ENCODE results near the gene ARAP3.

ARAP3 gene

GRCh38 chr5:141701360-141702119 is 19.5 kb upstream of the ARAP3 start:
- DNase-seq (ENCODE audit: extremely low spot score), result no peak
- POLR2A ChIA-PET, result no interaction called here
- TF ChIP-seq ELF4 (IDR thresholded peaks at IDR 0.05), result no peak
- TF ChIP-seq FOXK2 (IDR thresholded peaks at IDR 0.05), result no peak
- no peak for TF ChIP-seq LEF1 (IDR thresholded peaks at IDR 0.05; ENCODE audit: borderline replicate concordance)
- TF ChIP-seq SUZ12 (IDR thresholded peaks at IDR 0.05), result no peak
- no peak for TF ChIP-seq HDGF (IDR thresholded peaks at IDR 0.05; ENCODE audit: borderline replicate concordance)
- no peak for TF ChIP-seq PKNOX1 (IDR thresholded peaks at IDR 0.05)
- no peak for TF ChIP-seq FOXA1 (IDR thresholded peaks at IDR 0.05)
- TF ChIP-seq FOXM1 (IDR thresholded peaks at IDR 0.05; ENCODE audit: borderline replicate concordance), result no peak
- TF ChIP-seq CTBP1 (IDR thresholded peaks at IDR 0.05; ENCODE audit: borderline replicate concordance), result no peak
- TF ChIP-seq ARNT (IDR thresholded peaks at IDR 0.05), result no peak
- no peak for TF ChIP-seq SP1 (IDR thresholded peaks at IDR 0.05)
- no peak for TF ChIP-seq BHLHE40 (IDR thresholded peaks at IDR 0.05; ENCODE audit: borderline replicate concordance)
- CTCF ChIA-PET, result interaction anchor here (0.9 to 3.1 kb wide), 6 partner anchors 10 to 259 kb away, joined by 4 to 16 read pairs (median 8); partner anchors contain the start of gene PCDH1

DNA sequence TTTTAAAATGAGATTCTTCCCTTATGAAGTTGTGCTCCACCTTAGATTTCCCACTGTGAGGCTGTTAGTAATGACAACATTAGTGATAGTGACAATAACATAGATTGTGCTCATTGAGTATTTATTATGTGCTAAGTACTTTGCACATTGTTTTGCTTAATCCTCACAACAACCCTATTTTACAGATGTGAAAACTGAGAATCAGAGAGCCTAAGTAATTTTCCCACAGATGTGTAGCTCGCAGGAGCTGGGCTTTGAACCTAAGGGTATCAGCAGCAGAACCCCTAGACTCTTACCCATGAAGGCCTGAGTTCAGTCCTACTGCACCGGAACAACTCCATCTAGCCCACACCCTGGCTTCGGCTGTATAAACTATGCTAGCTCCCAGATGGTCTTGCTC is 15.6 kb upstream of the ARAP3 start:
- DNase-seq (ENCODE audit: extremely low spot score), result no peak
- TF ChIP-seq FOXA1 (IDR thresholded peaks at IDR 0.05), result no peak
- no peak for TF ChIP-seq L3MBTL2 (conservative IDR thresholded peaks at IDR 0.05)
- TF ChIP-seq ZNF384 (IDR thresholded peaks at IDR 0.05), result no peak
- TF ChIP-seq SUZ12 (IDR thresholded peaks at IDR 0.05), result no peak
- TF ChIP-seq TARDBP (IDR thresholded peaks at IDR 0.05), result no peak
- no peak for TF ChIP-seq NFRKB (IDR thresholded peaks at IDR 0.05)
- no peak for TF ChIP-seq ELF4 (IDR thresholded peaks at IDR 0.05)
- ChIA-PET POLR2A (no interaction called here), CTCF (interaction anchor here (1.2 kb wide), 1 partner anchor 181 kb away, joined by 3 read pairs; the partner anchor contains the start of gene PCDH1)

DNA sequence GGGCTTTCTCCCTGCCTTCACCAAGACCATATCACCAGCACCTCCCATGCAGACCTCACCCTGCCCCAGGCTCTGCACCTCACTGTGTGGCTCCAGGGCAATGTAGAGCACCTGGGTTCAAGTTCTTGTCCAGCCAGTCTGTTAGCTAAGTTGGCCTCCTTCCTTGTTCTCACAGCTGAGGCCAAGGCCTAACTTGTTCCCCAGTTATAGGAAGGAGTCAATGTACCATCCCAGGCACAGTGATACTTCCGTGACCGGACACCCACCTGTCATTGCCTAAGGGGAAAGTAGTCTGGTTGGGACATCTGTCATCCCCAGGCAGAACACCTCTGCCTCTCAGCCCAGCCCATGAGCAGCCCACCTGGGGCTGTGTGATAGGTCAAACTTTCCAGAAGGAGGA is 14.4 kb upstream of the ARAP3 start:
- ChIA-PET CTCF (interaction anchor here (0.6 to 2.2 kb wide), 8 partner anchors 27 to 447 kb away, joined by 3 to 9 read pairs (median 4); partner anchors contain the start of gene PCDH1), POLR2A (interaction anchor here (1.0 kb wide), 2 partner anchors 227 to 273 kb away, joined by 3 read pairs; partner anchors contain the start of gene DELE1)
- TF ChIP-seq TARDBP (IDR thresholded peaks at IDR 0.05), result no peak
- no peak for TF ChIP-seq ELF4 (IDR thresholded peaks at IDR 0.05)
- no peak for TF ChIP-seq NFRKB (IDR thresholded peaks at IDR 0.05)
- TF ChIP-seq L3MBTL2 (conservative IDR thresholded peaks at IDR 0.05), result no peak
- TF ChIP-seq LEF1 (IDR thresholded peaks at IDR 0.05; ENCODE audit: borderline replicate concordance), result no peak
- TF ChIP-seq ZNF384 (IDR thresholded peaks at IDR 0.05), result no peak
- TF ChIP-seq SP1 (IDR thresholded peaks at IDR 0.05), result no peak
- TF ChIP-seq FOXM1 (IDR thresholded peaks at IDR 0.05; ENCODE audit: borderline replicate concordance), result no peak
- no peak for TF ChIP-seq FOXK2 (IDR thresholded peaks at IDR 0.05)
- DNase-seq (ENCODE audit: extremely low spot score), result no peak

DNA sequence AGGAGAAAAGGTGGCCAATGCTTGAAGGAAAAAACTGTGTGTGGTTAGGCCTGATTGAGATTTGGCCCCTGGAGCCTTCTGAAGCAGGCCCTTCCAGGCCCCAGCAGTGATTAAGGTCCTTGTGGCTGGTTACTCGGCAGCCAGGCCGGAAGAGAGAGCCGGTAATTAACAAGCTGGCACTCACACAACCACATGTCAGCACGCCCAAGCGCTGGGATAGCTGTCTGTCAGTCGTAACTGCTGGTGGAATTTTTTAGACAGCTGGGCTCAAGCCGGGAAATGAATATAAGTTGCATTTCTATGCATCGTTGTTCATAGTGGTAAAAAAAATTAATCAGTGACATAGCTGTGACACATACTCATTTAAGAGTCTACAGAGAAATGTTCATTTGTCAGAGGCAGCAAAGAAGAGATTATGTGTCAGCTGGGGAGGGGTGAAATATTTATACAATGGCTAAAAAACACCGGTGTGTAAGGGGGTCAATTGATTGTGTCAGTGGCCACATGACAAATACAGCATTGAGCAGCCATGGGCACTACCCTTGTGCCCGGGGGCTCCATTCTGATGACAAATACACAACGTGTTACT is 13.7 kb upstream of the ARAP3 start:
- DNase-seq (ENCODE audit: extremely low spot score), result no peak
- CTCF ChIA-PET, result interaction anchor here (0.6 to 2.2 kb wide), 7 partner anchors 26 to 447 kb away, joined by 3 to 9 read pairs (median 4); partner anchors contain the start of gene PCDH1
- POLR2A ChIA-PET, result interaction anchor here (1.0 kb wide), 1 partner anchor 228 kb away, joined by 3 read pairs; the partner anchor contains the start of gene DELE1

DNA sequence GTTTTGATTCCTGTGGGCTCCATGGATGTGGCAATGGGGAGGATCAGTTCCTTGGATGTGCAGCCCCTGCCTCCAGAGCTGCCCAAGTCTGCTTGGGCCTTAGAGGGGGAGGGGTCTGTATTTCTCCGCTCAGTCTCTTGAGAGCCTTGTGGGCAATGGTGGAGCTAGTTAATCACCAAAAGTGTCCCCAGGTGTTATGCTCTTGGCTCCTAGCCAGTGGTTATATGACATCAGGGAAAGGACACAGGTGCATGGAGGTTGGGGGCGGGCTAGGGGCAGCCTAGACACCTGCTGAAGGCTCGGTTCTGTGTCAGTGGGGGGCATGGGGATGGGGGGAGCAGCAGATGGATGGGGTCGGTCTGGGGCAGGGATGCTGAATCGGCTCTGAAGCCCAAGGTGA is 12.4 kb upstream of the ARAP3 start:
- no peak for DNase-seq (ENCODE audit: extremely low spot score)
- CTCF ChIA-PET, result interaction anchor here (0.8 to 2.2 kb wide), 2 partner anchors 118 to 266 kb away, joined by 4 to 8 read pairs; no protein-coding TSS in a partner anchor
- POLR2A ChIA-PET, result no interaction called here
- TF ChIP-seq FOXM1 (IDR thresholded peaks at IDR 0.05; ENCODE audit: borderline replicate concordance) (no peak), TARDBP (IDR thresholded peaks at IDR 0.05) (no peak), SP1 (IDR thresholded peaks at IDR 0.05) (no peak), HDGF (IDR thresholded peaks at IDR 0.05; ENCODE audit: borderline replicate concordance) (no peak), LEF1 (IDR thresholded peaks at IDR 0.05; ENCODE audit: borderline replicate concordance) (no peak), ARNT (IDR thresholded peaks at IDR 0.05) (no peak), PKNOX1 (IDR thresholded peaks at IDR 0.05) (no peak), NFRKB (IDR thresholded peaks at IDR 0.05) (no peak), ZNF384 (IDR thresholded peaks at IDR 0.05) (no peak)

More for the DNA sequence above, 13.7 kb upstream of the ARAP3 start:
- TF ChIP-seq FOXA1 (IDR thresholded peaks at IDR 0.05), result no peak
- TF ChIP-seq SP1 (IDR thresholded peaks at IDR 0.05), result no peak
- TF ChIP-seq ARNT (IDR thresholded peaks at IDR 0.05), result no peak
- no peak for TF ChIP-seq NFRKB (IDR thresholded peaks at IDR 0.05)
- TF ChIP-seq BHLHE40 (IDR thresholded peaks at IDR 0.05; ENCODE audit: borderline replicate concordance), result no peak
- no peak for TF ChIP-seq FOXK2 (IDR thresholded peaks at IDR 0.05)
- TF ChIP-seq TARDBP (IDR thresholded peaks at IDR 0.05), result no peak
- TF ChIP-seq FOXM1 (IDR thresholded peaks at IDR 0.05; ENCODE audit: borderline replicate concordance), result no peak
- no peak for TF ChIP-seq PKNOX1 (IDR thresholded peaks at IDR 0.05)
- TF ChIP-seq ZNF384 (IDR thresholded peaks at IDR 0.05), result no peak
- TF ChIP-seq L3MBTL2 (conservative IDR thresholded peaks at IDR 0.05), result no peak
- no peak for TF ChIP-seq ELF4 (IDR thresholded peaks at IDR 0.05)
- TF ChIP-seq SUZ12 (IDR thresholded peaks at IDR 0.05), result no peak
- no peak for TF ChIP-seq CTBP1 (IDR thresholded peaks at IDR 0.05; ENCODE audit: borderline replicate concordance)
- no peak for TF ChIP-seq HDGF (IDR thresholded peaks at IDR 0.05; ENCODE audit: borderline replicate concordance)
- no peak for TF ChIP-seq LEF1 (IDR thresholded peaks at IDR 0.05; ENCODE audit: borderline replicate concordance)

Measured in HEK293T (cell line).